HepG2 (cell line): Measurements from ENCODE around the gene C1S. TPM values are rescaled to one million over a fixed set of nuclear protein-coding genes. Genes with fewer than 3 reads are reported as not detected.
A peak's percentile ranks its signal among the peaks of the same experiment; 100 is the strongest.

Experiments
- ADNP ChIP-seq: sonication (generic); formaldehyde crosslinking; IDR thresholded peaks from 2 replicates; pipeline ENCODE4 v1.4.0; 2020; ENCODE audit warnings: missing genetic modification reagents
- ARHGAP35 ChIP-seq: sonication (generic); formaldehyde crosslinking; IDR thresholded peaks from 2 replicates; pipeline ENCODE4 v1.9.0; 2022; ENCODE audit warnings: mild to moderate bottlenecking, inconsistent platforms, moderate library complexity, missing genetic modification reagents, borderline replicate concordance
- CCDC6 ChIP-seq: sonication (generic); formaldehyde crosslinking; IDR thresholded peaks from 2 replicates; pipeline ENCODE4 v1.8.1; 2022; ENCODE audit warnings: mild to moderate bottlenecking, missing genetic modification reagents, moderate library complexity
- FOXA1 ChIP-seq, 2 experiments: fragments of 450-650 bp in 1 of 2; sonication (generic) in 1 of 2; formaldehyde crosslinking in 1 of 2; IDR thresholded peaks; 2 replicates each; pipeline versions ENCODE4 v1.4.0 to v1.6.1; 2016 to 2020; ENCODE audit warnings: missing genetic modification reagents in 1 of 2
- KAT8 ChIP-seq: IDR thresholded peaks from 2 replicates; pipeline ENCODE4 v1.6.1; 2016; ENCODE audit warnings: missing genetic modification reagents, missing compliant biosample characterization
- KDM2A ChIP-seq: sonication (generic); formaldehyde crosslinking; IDR thresholded peaks from 2 replicates; pipeline ENCODE4 v1.4.0; 2020; ENCODE audit warnings: low read depth, missing genetic modification reagents, borderline replicate concordance
- MAFK ChIP-seq, 2 experiments: IDR thresholded peaks in 1 of 2; conservative IDR thresholded peaks in 1 of 2; 2 replicates each; pipeline ENCODE4 v1.6.1; 2011; ENCODE audit warnings: improper control_type of control experiment in 2 of 2, low read length in 2 of 2
- MTF2 ChIP-seq: sonication (generic); formaldehyde crosslinking; IDR thresholded peaks from 2 replicates; pipeline ENCODE4 v1.5.0; 2020; ENCODE audit warnings: missing genetic modification reagents, borderline replicate concordance
- MYPOP ChIP-seq: sonication (generic); formaldehyde crosslinking; IDR thresholded peaks from 2 replicates; pipeline ENCODE4 v1.8.1; 2023; ENCODE audit warnings: mild to moderate bottlenecking, moderate library complexity, missing genetic modification reagents
- PHF21A ChIP-seq: sonication (generic); formaldehyde crosslinking; IDR thresholded peaks from 2 replicates; pipeline ENCODE4 v1.5.0; 2020; ENCODE audit warnings: mild to moderate bottlenecking, missing genetic modification reagents
- SKI ChIP-seq: fragments of 450-650 bp; IDR thresholded peaks from one replicate; pipeline ENCODE4 v1.6.1; 2018; ENCODE audit warnings: mild to moderate bottlenecking; ENCODE audit not compliant: partially characterized antibody
- SMAD1 ChIP-seq: sonication (generic); formaldehyde crosslinking; IDR thresholded peaks from 2 replicates; pipeline ENCODE4 v1.4.0; 2020; ENCODE audit warnings: missing genetic modification reagents, low read depth, mild to moderate bottlenecking, borderline replicate concordance
- TCF12 ChIP-seq, 2 experiments: fragments of 450-650 bp in 1 of 2; sonication (generic) in 1 of 2; formaldehyde crosslinking in 1 of 2; IDR thresholded peaks; 2 replicates each; pipeline versions ENCODE4 v1.6.1 to v1.8.0; 2017 to 2022; ENCODE audit warnings: antibody characterized with exemption in 1 of 2, mild to moderate bottlenecking in 1 of 2, missing genetic modification reagents in 1 of 2, moderate library complexity in 1 of 2
- WIZ ChIP-seq: sonication (generic); formaldehyde crosslinking; IDR thresholded peaks from 2 replicates; pipeline ENCODE4 v1.5.1; 2020; ENCODE audit warnings: mild to moderate bottlenecking, missing genetic modification reagents
- ZBTB33 ChIP-seq: sonication (generic); formaldehyde crosslinking; IDR thresholded peaks from 2 replicates; pipeline ENCODE4 v1.4.0; 2020; ENCODE audit warnings: missing genetic modification reagents
- ZNF142 ChIP-seq: sonication (generic); formaldehyde crosslinking; IDR thresholded peaks from 2 replicates; pipeline ENCODE4 v1.4.0; 2020; ENCODE audit warnings: missing genetic modification reagents
- ZNF335 ChIP-seq: sonication (generic); formaldehyde crosslinking; IDR thresholded peaks from 2 replicates; pipeline ENCODE4 v1.4.0; 2020; ENCODE audit warnings: missing genetic modification reagents
- ZNF34 ChIP-seq: sonication (generic); formaldehyde crosslinking; IDR thresholded peaks from 2 replicates; pipeline ENCODE4 v1.4.0; 2020; ENCODE audit warnings: mild to moderate bottlenecking, missing genetic modification reagents, borderline replicate concordance
- ZNF441 ChIP-seq: sonication (generic); formaldehyde crosslinking; IDR thresholded peaks from 2 replicates; pipeline ENCODE4 v1.7.0; 2021; ENCODE audit warnings: missing genetic modification reagents, borderline replicate concordance
- ZNF484 ChIP-seq: sonication (generic); formaldehyde crosslinking; IDR thresholded peaks from 2 replicates; pipeline ENCODE4 v1.5.1; 2020; ENCODE audit warnings: mild to moderate bottlenecking, low read depth, missing genetic modification reagents, borderline replicate concordance
- polyA plus RNA-seq, 8 experiments: library from polyadenylated mRNA; depleted of rRNA in 3 of 8; stranded (reverse) in 7 of 8; unstranded in 1 of 8; fragments of >200 nt; fragmentation: Illumina TruSeq in 4 of 8; extraction: Trizol in 4 of 8; gene quantifications; 2 replicates each; pipeline versions ENCODE4 v1.2.1 to v1.2.3, GENCODE V29; 2011 to 2016; ENCODE audit warnings: low read depth in 4 of 8, missing spikeins in 1 of 8, mixed read lengths in 1 of 8; ENCODE audit not compliant: insufficient read depth in 1 of 8
- total RNA-seq, 5 experiments: library from RNA; depleted of rRNA; stranded (reverse); fragments of >200 nt; fragmentation: Illumina TruSeq; extraction: Trizol; gene quantifications; 2 replicates each; pipeline ENCODE4 v1.2.3, GENCODE V29; 2016; ENCODE audit warnings: low read depth in 1 of 5

The C1S gene
- total and polyA plus RNA-seq, 2 of the 13 experiments (the other 11 are each of a cell fraction or from before 2014, with no cell fraction given) = 14.5 to 18.2 TPM

- TF ChIP-seq ZNF142 (CRISPR knock-in tag) (0 out of 2 replicates have a peak, but pooled peaks have one; percentile 10), TCF12 (IDR thresholded peaks at IDR 0.05) (no peak), TCF12 (CRISPR knock-in tag; IDR thresholded peaks at IDR 0.05) (peak; percentile 39; the same call in 1 of the 2 replicates), ZBTB33 (CRISPR knock-in tag) (no peak), ZNF34 (CRISPR knock-in tag) (no peak), ZNF335 (CRISPR knock-in tag) (no peak), SKI (peak; percentile 97), FOXA1 (IDR thresholded peaks at IDR 0.05) (no peak), FOXA1 (CRISPR knock-in tag; IDR thresholded peaks at IDR 0.05) (0 out of 2 replicates have a peak, but pooled peaks have one; percentile 7), WIZ (CRISPR knock-in tag) (no peak), ZNF441 (peak; percentile 90), KDM2A (peak; percentile 72; the same call in 1 of the 2 replicates), PHF21A (CRISPR knock-in tag) (peak; percentile 51), ADNP (CRISPR knock-in tag) (no peak), CCDC6 (CRISPR knock-in tag) (peak; percentile 42; the same call in 1 of the 2 replicates), ARHGAP35 (CRISPR knock-in tag) (0 out of 2 replicates have a peak, but pooled peaks have one; percentile 45), MAFK (conservative IDR thresholded peaks at IDR 0.05 in 1 of 2, IDR thresholded peaks at IDR 0.05 in 1 of 2; ENCODE audit: low read length in 2 of 2) (no peak), MYPOP (CRISPR knock-in tag) (peak; percentile 44; the same call in 1 of the 2 replicates), SMAD1 (no peak), MTF2 (CRISPR knock-in tag) (no peak), ZNF484 (CRISPR knock-in tag) (no peak), KAT8 (CRISPR knock-in tag) (peak; percentile 64)
Measured at GRCh38 chr12:7018350-7019042, 42.0 kb upstream of the C1S start, which contains the start of gene LPCAT3 (continued).
